ENCODE data around the gene PLXDC1.
A peak's percentile ranks its signal among the peaks of the same experiment; 100 is the strongest.

Gene PLXDC1

DNA sequence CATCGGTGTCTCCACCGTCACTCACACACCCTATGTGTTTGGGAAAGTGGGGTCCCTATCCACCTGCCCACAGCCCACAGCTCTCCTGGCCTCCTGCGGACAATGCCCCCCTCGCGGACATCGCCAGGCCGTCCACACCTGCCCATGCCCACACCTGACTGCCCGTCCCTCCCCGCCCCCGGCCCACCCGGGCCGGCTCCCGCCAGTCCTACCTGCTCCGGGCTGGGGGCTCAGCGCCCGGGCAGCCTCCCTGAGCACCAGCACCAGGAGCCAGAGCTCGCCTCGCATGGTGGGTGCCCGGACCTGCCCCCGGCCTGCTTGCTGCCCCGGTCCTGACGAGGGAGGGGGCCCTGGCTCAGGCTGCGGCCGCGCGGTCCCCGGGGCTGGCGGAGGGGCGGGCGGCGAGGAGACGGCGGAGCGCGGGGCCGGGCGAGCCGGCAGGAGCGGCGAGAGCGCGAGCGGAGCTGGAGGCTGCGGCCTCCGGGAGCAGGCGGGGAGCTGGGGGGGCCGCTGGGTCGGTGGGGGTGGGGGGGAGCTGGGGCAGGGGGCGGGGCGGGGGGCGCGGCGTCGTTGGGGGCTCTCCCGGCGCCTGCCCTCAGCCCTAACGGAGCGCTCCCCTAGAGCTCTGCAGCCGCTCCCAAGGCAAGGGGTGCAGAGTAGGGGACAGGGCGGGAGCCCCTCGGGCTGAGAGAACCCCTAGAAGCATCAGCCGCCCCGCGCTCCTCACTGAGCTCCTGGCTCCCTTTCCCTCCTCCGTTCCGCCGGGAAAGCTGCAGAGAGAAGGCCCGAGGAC is at the start of gene PLXDC1:
PLXDC1 (minus strand) TSS at position 488 of the 793 bp plus-strand sequence; CDS start at position 288, 200 bp downstream.
- DNase-seq, result peak; percentile 7

- no peak for DNase-seq
Observed at GRCh38 chr17:39200957-39201510, 49.6 kb upstream of the PLXDC1 start.

DNA sequence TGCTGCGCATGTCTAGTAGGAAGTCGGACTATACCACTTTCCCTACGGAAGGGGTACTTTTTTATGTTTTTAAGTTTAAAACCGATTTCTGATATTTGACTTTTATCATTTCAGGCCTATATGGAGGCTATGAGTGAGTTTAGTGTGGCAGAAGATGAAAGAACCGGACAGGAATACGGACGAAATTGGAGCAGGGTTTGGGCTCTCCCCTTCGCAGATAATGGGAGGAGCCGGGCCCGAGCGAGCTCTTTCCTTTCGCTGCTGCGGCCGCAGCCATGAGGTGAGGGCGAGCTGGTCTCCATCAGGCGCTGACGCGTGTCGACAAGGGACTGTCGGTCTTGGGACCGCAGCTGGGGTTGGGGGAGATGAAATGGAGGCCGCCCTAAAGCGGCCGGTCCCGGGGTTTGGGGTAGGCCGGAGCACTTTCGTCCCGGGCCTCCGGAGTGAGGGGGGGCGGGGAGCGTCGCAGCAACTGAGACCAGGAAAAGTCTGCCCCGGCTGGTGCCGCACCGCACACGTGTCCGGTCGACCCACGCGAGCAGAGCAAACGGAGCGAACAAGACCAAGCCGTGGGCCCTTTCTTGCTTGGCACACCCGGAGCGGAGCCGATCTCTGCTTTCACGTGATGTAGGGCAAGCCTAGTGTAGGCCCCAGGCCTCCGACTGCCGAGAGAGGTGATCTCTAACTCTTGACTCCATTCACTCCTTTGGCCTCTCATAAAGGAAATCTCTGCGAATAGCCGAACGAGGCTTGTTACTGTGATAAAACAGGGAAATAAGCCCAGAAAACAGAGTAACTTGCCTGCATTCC is 48.8 kb upstream of the PLXDC1 start, which contains the start of gene RPL19:
RPL19 (plus strand) TSS at position 214 of the 810 bp plus-strand sequence; CDS start at position 276, 62 bp downstream.
- DNase-seq, result no peak

DNA sequence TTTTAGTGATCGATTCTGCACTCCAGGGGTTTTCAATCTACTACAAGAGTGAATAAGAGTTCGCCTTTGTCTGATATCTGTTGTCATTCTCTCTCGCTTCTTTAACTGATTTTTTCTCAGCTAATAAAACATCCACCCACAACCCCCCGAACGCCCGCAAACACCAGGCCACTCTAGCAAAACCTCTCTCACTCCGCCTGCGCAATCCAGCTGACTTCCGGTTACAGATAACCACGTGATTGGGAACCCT is 48.3 kb upstream of the PLXDC1 start:
- peak; percentile 78 for DNase-seq

GRCh38 chr17:39198186-39198566 is 46.7 kb upstream of the PLXDC1 start:
- no peak for DNase-seq

GRCh38 chr17:39197380-39198185 is 46.1 kb upstream of the PLXDC1 start, which contains the start of gene CACNB1:
Gene CACNB1, minus strand, starts transcription at chr17:39197669. Its CDS starts 174 bp downstream, at chr17:39197495.
- peak; percentile 58 for DNase-seq

- DNase-seq, result no peak
Observed at GRCh38 chr17:39196808-39197291, 45.4 kb upstream of the PLXDC1 start.

DNA sequence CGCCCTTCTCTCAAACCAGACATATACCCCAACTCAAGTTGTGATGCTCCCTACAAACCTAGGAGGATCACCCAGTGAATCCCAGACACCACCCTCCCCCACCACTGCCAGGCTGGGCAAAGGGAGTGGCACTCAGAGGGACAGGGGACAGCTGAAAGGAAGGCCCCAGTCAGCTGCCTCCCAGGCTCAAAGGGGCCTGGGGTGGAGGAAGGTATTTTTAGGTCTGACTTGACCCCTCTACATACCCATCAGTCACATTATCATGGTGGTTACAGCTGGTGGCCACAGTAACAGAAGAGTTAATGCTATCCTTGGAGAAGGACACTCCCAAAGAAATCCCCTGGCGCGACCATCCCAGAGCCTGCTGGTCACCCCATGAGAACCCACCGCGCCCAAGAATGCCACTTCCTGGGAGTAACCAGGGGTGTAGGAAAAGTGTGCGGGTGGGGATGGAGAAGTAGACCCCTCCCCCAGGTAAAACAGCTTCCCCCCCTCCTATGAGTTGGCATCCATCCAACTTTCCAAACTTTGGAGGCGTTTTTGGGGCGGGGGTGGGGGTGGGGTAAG is 44.9 kb upstream of the PLXDC1 start:
- DNase-seq, result no peak

DNA sequence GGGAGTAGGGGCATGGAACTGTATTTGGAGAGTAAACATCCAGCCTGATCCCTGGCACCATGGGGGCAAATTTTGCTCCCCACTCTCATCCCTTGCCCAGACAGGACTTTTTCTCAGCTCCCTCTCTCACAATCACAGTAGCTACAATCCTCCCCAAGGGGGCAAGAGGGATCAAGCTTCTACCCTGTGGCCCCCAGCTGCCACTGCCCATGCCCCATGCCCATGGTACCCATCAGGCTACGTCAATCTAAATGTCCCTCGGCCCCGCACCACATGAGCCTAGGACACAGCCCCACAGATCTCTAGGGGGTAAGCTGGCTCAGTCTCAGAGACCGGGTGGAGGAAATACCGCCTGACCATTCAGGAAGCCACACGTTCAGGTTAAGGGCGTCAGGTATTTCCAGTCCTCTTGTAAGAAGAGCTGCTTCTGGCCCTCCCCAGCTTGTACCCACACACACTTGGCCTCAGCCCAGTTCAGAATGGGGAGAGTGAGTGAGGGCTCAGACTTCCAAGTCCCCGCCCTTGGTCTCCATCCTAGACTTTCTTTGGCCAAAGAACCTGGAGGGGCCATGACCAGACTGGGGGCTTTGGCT is 44.2 kb upstream of the PLXDC1 start:
- DNase-seq, result no peak

GRCh38 chr17:39194985-39195524 is 43.6 kb upstream of the PLXDC1 start:
- no peak for DNase-seq

DNA sequence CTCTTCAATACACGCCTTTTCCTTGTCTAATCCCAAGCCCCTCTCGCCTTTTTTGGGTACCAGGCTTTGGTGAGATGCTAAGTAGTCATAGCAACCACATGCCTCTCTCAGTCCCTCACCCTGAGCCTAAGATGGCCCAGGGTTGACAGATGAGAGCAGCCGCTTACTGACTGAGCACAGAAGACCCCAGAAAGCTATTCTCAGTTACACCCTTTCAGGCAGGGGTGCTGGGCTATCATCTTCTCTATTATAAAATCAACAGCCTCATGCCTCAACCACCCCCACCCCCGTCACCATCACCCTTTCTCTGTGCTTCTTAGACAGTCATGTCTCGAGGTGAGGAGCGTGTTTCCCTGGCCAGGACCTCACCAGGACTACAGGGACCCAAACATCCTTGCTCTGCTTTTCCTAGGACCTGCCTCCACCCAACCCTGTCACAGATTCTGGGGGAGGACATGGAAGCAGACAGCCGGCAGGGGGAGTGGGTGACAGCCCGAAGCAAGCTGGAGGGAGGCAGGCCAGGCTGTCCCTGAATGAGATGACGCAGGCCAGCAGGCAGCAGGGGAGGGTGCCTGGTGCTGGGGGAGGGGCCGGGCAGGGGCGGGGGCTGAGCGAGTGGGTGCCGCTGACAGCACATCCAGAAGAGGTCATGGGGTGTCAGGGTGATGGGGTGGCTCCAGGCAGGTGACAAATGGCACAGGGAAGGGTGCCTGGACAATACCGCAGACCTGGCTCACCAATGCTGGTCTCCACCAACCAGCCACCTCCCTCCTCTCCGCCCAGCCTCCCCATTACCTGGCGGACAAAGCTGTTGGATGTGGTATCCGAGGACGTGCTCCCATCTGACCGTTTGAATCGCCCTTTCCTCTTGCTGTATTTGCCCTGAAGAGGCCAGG is 42.9 kb upstream of the PLXDC1 start:
- no peak for DNase-seq

- DNase-seq, result no peak
Observed at GRCh38 chr17:39193346-39193745, 41.9 kb upstream of the PLXDC1 start.

DNA sequence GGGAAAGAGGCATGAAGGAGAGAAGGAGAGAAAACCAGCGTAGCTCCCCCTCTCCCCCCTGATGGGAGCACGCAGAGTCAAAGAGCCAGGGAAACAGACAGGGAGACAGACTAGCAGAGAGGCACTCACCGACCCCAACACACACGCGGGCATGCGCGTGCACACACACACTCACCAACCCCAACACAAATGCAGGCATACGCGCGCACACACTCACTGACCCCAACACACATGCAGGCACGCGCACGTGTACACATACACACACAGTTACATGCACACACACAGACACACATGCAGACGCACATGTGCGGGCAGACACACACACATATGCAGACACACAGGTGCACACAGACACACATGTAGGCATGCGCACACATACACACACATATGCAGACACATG is 41.5 kb upstream of the PLXDC1 start:
- DNase-seq, result no peak

- no peak for DNase-seq
Observed at GRCh38 chr17:39191750-39192510, 40.5 kb upstream of the PLXDC1 start.

- no peak for DNase-seq
Observed at GRCh38 chr17:39187152-39187830, 35.9 kb upstream of the PLXDC1 start.

- no peak for DNase-seq
Observed at GRCh38 chr17:39186481-39187002, 35.1 kb upstream of the PLXDC1 start.

GRCh38 chr17:39183720-39184119 is 32.3 kb upstream of the PLXDC1 start:
- DNase-seq, result no peak

GRCh38 chr17:39183045-39183444 is 31.6 kb upstream of the PLXDC1 start:
- DNase-seq, result no peak

DNA sequence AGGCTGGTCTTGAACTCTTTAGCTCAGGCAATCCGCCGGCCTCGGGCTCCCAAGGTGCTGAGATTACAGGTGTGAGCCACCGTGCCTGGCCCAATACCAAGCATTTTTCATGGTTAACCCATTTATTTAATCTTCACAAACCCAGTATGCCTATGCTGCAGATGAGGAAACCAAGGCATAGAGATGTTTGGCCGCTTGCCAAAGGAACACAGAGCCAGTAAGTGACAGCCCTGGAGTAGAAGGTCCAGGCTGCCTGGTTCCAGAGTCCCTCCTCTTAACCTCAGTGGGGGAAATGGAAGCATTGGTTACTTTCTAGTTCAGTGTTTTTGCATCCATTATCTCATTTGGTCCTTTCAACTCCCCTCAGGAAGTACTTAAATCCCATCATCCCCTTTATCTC is 29.9 kb upstream of the PLXDC1 start:
- no peak for DNase-seq
